Activated CD4-positive, alpha-beta T cell treated with anti-CD3 and anti-CD28 coated beads, Interleukin-2, Interleukin-4, amounts not matched to agents 100 ng/mL and 50 ng/mL, durations not matched to agents 16 hours and 8 hours (primary cell): Measurements from ENCODE around the gene ARPC3.
A peak's percentile ranks its signal among the peaks of the same experiment; 100 is the strongest.
"Not testable (repeated sequence)": the region's sequence is repeated elsewhere in the genome, so short reads cannot be mapped to it uniquely, and the experiment has no call there.

Experiments used
- DNase-seq: peaks from one replicate; pipeline ENCODE4 v3.0.0-alpha.2; 2020; ENCODE audit warnings: low spot score

The ARPC3 gene

DNA sequence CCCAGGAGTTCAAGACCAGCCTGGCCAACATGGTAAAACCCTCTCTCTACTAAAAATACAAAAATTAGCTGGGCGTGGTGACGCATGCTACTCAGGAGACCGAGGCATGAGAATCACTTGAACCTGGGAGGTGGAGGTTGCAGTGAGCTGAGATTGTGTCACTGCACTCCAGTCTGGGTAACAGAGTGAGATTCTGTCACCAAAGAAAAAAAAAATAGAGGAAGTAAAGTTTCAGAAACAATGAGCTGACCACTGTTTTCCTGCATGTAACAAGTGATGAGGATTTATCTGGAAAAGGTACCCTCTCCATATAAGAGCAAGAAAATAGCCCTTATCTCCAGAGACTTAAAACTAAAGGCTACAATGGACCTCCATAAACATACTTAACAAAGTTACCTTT, 33.0 kb downstream of the ARPC3 start:
- DNase-seq, result not testable (repeated sequence)

DNA sequence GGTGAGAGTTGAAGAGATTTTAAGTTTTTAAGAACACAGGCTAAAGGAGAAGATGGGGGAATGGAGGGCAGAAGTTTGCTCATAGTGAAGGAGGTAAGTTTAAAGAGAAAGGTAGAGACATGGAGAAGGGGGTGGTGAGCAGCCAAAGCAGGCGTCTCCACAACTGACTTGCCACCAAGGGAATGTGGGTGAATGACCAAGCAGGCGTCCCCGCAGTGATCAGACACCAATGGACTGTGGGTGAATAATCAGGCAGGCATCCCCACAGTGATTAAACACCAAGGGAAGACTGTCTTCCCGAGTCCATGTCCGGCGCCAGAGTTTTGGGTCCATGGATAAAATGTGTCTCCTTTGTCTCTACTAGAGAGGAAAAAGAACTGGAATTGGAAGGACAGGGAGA, 40.1 kb downstream of the ARPC3 start:
- not testable (repeated sequence) for DNase-seq

DNA sequence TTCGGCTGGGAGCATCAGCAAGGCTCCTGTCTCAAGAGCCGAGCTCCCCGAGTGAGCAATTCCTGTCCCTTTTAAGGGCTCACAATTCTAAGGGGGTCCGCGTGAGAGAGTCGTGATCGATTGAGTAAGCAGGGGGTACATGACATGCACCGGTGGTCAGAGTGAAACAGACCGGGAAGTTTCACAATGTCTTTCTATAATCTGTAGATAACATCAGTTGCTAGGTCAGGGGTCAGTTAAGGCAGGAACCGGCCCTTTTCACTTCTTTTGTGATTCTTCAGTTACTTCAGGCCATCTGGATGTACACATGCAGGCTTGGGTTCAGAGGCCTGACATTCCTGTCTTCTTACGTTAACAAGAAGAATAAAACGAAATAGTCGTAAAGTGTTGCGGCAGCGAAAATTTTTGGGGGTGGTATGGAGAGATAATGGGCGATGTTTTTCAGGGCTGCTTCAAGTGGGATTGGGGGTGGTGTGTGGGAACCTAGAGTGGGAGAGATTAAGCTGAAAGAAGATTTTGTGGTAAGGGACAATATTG, 44.9 kb downstream of the ARPC3 start:
- DNase-seq, result not testable (repeated sequence)

DNA sequence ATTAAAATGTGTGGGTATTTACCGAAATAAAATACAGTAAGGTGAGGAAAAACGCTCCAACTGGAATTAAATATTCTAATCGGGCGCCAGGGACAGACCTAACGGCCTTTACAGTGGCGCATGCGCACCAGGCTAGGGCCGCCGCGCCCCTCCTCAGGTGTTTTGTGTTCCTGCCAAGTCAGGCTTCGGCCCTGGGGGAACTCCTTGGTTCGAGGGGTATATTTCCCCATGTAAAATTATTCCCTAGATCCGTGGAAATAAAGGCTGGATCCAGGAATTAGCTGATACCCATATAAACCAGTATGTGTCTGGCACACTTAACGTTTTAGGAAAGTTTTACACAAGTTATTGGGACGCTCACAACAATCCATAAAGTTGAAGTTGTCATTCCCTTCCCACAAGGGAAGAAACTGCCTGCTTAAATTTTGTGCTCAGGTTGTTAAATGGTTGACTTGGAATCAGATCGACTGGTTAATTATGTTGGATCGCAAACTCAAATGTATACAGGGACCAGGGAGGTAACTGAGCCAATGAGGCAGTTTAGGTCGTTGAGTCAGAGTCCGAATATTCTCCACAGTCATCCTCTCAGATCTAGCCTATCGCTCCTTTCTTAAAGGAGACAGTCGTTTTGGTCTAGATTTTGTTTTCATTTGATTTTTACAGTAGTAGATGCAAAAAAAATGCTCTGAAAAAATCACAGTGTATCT, 46.0 kb downstream of the ARPC3 start:
- peak; percentile 78 for DNase-seq

DNA sequence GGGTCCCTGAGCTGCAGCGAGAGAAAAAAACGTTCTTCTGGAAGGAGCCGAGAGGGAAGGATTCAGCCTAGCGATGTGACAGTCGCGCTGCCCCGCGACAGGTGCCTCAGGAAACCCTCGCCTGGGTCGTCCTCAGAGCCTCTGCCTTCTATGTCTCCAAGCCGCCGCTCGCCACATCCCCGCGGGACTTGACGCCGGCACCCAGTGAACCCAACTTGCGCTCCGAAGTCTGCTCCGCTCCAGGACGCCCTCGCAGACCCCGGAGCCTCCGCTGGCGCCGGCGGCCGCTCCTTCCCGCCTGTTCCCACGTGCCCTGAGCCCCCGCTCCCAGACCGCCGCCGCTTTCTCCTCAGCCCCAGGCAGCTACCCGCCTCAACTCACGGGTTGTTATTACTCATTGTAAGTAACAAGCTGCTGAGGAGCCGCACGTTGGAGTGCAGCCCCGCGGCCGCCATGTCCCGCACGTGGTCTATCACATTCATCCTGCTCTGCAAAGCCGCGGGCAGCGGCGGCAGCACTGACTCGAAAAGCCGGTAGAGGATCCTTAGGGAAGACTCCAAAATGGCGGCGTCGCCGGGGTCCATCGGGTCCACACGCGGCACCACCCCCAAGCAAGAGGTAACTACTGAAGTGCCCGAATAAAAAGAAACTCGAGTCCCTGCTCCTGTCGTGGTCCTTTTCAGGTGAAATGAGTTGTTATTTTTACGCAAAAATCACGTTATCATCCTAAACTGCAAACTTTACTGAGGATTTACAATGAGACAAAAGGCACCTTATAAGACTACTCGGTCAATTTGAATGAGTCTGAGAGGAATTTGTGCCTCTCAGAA, 46.8 kb downstream of the ARPC3 start, which contains the start of gene ANAPC7:
TSS of gene ANAPC7 (minus strand) at position 563 of the 830 bp plus-strand sequence. CDS start at position 482, 81 bp downstream.
- peak; percentile 92 for DNase-seq
